ENCODE results near the gene CPNE2.

DNA sequence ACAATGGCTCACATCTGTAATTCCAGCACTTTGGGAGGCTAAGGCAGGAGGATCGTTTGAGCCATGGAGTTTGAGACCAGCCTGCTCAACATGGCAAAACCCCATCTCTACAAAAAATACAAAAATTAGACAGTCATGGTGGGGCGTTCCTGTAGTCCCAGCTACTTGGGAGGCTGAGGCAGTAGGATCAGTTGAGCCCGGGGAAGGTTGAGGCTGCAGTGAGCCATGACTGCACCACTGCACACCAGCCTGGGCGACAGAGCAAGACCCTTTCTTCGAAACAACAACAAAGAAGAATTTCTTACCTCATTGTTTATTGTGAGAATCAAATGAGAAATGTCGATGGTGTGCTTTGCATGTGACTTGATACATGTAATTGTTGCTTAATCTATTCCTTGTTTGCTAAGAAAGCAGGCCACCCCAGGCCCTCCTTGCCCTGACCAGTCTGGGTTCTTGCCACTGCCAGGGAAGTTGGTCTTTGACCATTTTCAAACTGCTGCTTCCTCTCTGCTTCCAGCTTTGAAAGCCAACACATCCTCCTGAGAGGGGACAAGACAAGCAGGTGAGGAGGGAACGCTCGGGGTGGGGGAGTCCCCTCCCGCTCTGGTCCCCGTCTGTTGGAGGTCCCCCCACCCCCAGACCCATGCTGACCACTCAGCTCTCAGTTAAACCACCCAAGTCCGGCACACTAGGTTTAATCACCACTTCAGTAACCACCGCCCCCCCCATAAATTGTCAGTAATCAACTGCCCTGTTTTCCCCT is 47.3 kb upstream of the CPNE2 start:
- TF ChIP-seq, protein P1, sequence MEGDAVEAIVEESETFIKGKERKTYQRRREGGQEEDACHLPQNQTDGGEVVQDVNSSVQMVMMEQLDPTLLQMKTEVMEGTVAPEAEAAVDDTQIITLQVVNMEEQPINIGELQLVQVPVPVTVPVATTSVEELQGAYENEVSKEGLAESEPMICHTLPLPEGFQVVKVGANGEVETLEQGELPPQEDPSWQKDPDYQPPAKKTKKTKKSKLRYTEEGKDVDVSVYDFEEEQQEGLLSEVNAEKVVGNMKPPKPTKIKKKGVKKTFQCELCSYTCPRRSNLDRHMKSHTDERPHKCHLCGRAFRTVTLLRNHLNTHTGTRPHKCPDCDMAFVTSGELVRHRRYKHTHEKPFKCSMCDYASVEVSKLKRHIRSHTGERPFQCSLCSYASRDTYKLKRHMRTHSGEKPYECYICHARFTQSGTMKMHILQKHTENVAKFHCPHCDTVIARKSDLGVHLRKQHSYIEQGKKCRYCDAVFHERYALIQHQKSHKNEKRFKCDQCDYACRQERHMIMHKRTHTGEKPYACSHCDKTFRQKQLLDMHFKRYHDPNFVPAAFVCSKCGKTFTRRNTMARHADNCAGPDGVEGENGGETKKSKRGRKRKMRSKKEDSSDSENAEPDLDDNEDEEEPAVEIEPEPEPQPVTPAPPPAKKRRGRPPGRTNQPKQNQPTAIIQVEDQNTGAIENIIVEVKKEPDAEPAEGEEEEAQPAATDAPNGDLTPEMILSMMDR (conservative IDR thresholded peaks at IDR 0.05), result no peak
- TF ChIP-seq EZH2 (IDR thresholded peaks at IDR 0.05; ENCODE audit: low read depth), result no peak
